Lung (tissue), 12 donors: ENCODE results near the gene ARHGEF7. TPM values are rescaled to one million over a fixed set of nuclear protein-coding genes. Genes with fewer than 3 reads are reported as not detected.

Experiments used
- ATAC-seq: fragments of 200-7000 bp; cut with Tn5 transposase; one replicate; pipeline ENCODE4 v1.9.1; 2020; ENCODE audit warnings: moderate number of reproducible peaks; ENCODE audit not compliant: insufficient read depth, low FRiP score
- DNase-seq, 3 donors: peaks; one replicate each; pipeline ENCODE4 v3.0.0-alpha.2; 2013 to 2017
- H3K27ac ChIP-seq, 2 donors: one replicate each; pipeline ENCODE4 v1.5.1; 2013; ENCODE audit warnings: mild to moderate bottlenecking in 2 of 2, moderate library complexity in 2 of 2, control low read depth in 1 of 2, inconsistent platforms in 1 of 2, low read depth in 1 of 2, low read length in 1 of 2
- H3K27me3 ChIP-seq, 3 donors: one replicate each; pipeline ENCODE4 v1.5.1; 2013; ENCODE audit warnings: low read length in 2 of 3; ENCODE audit not compliant: control insufficient read depth in 3 of 3, insufficient read depth in 3 of 3
- H3K36me3 ChIP-seq, 4 donors: one replicate each; pipeline ENCODE4 v1.5.1; 2013; ENCODE audit warnings: low read length in 4 of 4, mild to moderate bottlenecking in 1 of 4, moderate library complexity in 1 of 4; ENCODE audit not compliant: control insufficient read depth in 4 of 4, insufficient read depth in 4 of 4
- H3K4me1 ChIP-seq, 5 donors: one replicate each; pipeline ENCODE4 v1.5.1; 2013; ENCODE audit warnings: low read length in 5 of 5, mild to moderate bottlenecking in 2 of 5, moderate library complexity in 1 of 5; ENCODE audit not compliant: control insufficient read depth in 5 of 5, insufficient read depth in 5 of 5
- H3K4me3 ChIP-seq: one replicate; pipeline ENCODE4 v1.5.1; 2013; ENCODE audit warnings: mild to moderate bottlenecking, control low read depth, moderate library complexity
- H3K9ac ChIP-seq, 2 donors: one replicate each; pipeline ENCODE4 v1.5.1; 2013; ENCODE audit warnings: low read length in 2 of 2, control low read depth in 1 of 2; ENCODE audit not compliant: insufficient read depth in 1 of 2
- H3K9me3 ChIP-seq, 4 donors: one replicate each; pipeline ENCODE4 v1.5.1; 2013; ENCODE audit warnings: low read length in 3 of 4, mild to moderate bottlenecking in 1 of 4, moderate library complexity in 1 of 4; ENCODE audit not compliant: control insufficient read depth in 4 of 4, insufficient read depth in 3 of 4
- CTCF ChIP-seq: IDR thresholded peaks from 2 replicates; pipeline ENCODE4 v1.5.1; 2012; ENCODE audit warnings: mild to moderate bottlenecking; ENCODE audit errors: control extremely low read depth, extremely low read depth
- WGBS, 2 donors: extraction: QIAGEN DNeasy Blood & Tissue Kit; methylation state at CpG; one replicate each; pipeline ENCODE4 v1.1.7; 2013; 5-methylcytosine and 5-hydroxymethylcytosine counted together
- polyA plus RNA-seq, 2 donors: library from polyadenylated mRNA; stranded (reverse); fragments of 200-250 nt; gene quantifications; one replicate each; pipeline ENCODE4 v1.2.1, GENCODE V29; 2013
- total RNA-seq, 2 donors: library from RNA; depleted of rRNA in 1 of 2; stranded (reverse); fragments of >200 nt in 1 of 2; gene quantifications; one replicate each; pipeline ENCODE4 v1.2.1, GENCODE V29; 2014 to 2021
- donor health status: control.
- donor health status: control.
- donor health status: Bipolar disorder and iron deficiency.
- donor health status: healthy.
- donor health status: DM: yes; HTN: yes; CAD: no.

Gene ARHGEF7
- total and polyA plus RNA-seq, 4 donors, result 20.9 to 143 (median 37.8) TPM

- H3K27ac ChIP-seq, result no peak overlapping the region
- DNase-seq (no peak), ATAC-seq (no peak)
- peaks cover 21 to 52% (median 35%) of the 10 kb centered on the region in 4 donors for H3K36me3 ChIP-seq
- H3K4me1 ChIP-seq, result peaks cover 0 to 27% (median 2%) of the 10 kb centered on the region in 5 donors
- no peak for TF ChIP-seq CTCF
- WGBS, 2 donors, result 95% methylated on average over 14 of the region's 14 CpGs
- H3K27me3 ChIP-seq, result no peaks in the 10 kb centered on the region
- no peak overlapping the region for H3K4me3 ChIP-seq
- H3K9ac ChIP-seq, result no peak overlapping the region
- H3K9me3 ChIP-seq, result no peaks in the 10 kb centered on the region
Measured at GRCh38 chr13:111284565-111284964, 169.5 kb downstream of the ARHGEF7 start.

GRCh38 chr13:111286162-111286561 is 171.1 kb downstream of the ARHGEF7 start:
- ATAC-seq, result no peak
- no peak for TF ChIP-seq CTCF
- H3K4me1 ChIP-seq, result peaks cover 0 to 17% (median 2%) of the 10 kb centered on the region in 5 donors
- no peaks in the 10 kb centered on the region for H3K27me3 ChIP-seq
- no peak for DNase-seq
- WGBS, 2 donors, result 90 to 91% methylated on average over 15 of the region's 15 CpGs
- H3K4me3 ChIP-seq, result no peak overlapping the region
- no peaks in the 10 kb centered on the region for H3K9me3 ChIP-seq
- H3K27ac ChIP-seq, result no peak overlapping the region
- peaks cover 24 to 51% (median 43%) of the 10 kb centered on the region in 4 donors for H3K36me3 ChIP-seq
- H3K9ac ChIP-seq, result no peak overlapping the region

GRCh38 chr13:111286749-111287148 is 171.6 kb downstream of the ARHGEF7 start:
- 96 to 97% methylated on average over 7 of the region's 7 CpGs for WGBS, 2 donors
- H3K4me1 ChIP-seq, result peaks cover 0 to 11% (median 2%) of the 10 kb centered on the region in 5 donors
- H3K27me3 ChIP-seq, result no peaks in the 10 kb centered on the region
- peaks cover 24 to 51% (median 46%) of the 10 kb centered on the region in 4 donors for H3K36me3 ChIP-seq
- H3K4me3 ChIP-seq, result no peak overlapping the region
- DNase-seq (no peak), ATAC-seq (no peak)
- no peak for TF ChIP-seq CTCF
- no peaks in the 10 kb centered on the region for H3K9me3 ChIP-seq
- no peak overlapping the region for H3K9ac ChIP-seq
- no peak overlapping the region for H3K27ac ChIP-seq

- H3K4me1 ChIP-seq, result peaks cover 0 to 6% (median 2%) of the 10 kb centered on the region in 5 donors
- H3K9ac ChIP-seq, result no peak overlapping the region
- TF ChIP-seq CTCF, result no peak
- WGBS, 2 donors, result 98% methylated on average over 8 of the region's 8 CpGs
- H3K27me3 ChIP-seq, result no peaks in the 10 kb centered on the region
- peaks cover 27 to 53% (median 48%) of the 10 kb centered on the region in 4 donors for H3K36me3 ChIP-seq
- no peak for ATAC-seq
- H3K4me3 ChIP-seq, result no peak overlapping the region
- no peaks in the 10 kb centered on the region for H3K9me3 ChIP-seq
- H3K27ac ChIP-seq, result no peak overlapping the region
- DNase-seq, result no peak
Measured at GRCh38 chr13:111287201-111287600, 172.1 kb downstream of the ARHGEF7 start.
